Keratinocyte (primary cell): ENCODE measurements around the gene NEAT1.

Experiments used
- EZH2 ChIP-seq: IDR thresholded peaks from one replicate; pipeline ENCODE4 v1.6.1; 2012; ENCODE audit warnings: inconsistent platforms, mild to moderate bottlenecking, low read length, moderate library complexity
- TF ChIP-seq, protein P1 (sequence below), 3 experiments: IDR thresholded peaks in 1 of 3; conservative IDR thresholded peaks in 1 of 3; optimal IDR thresholded peaks in 1 of 3; 2 replicates in 2 of 3; 3 replicates in 1 of 3; pipeline versions ENCODE3 to v1.5.1; 2011; ENCODE audit warnings: low read length in 3 of 3, mild to moderate bottlenecking in 3 of 3, moderate library complexity in 2 of 3, control low read depth in 1 of 3, inconsistent platforms in 1 of 3; ENCODE audit not compliant: insufficient read depth in 2 of 3; ENCODE audit errors: extremely low read depth in 1 of 3

DNA sequence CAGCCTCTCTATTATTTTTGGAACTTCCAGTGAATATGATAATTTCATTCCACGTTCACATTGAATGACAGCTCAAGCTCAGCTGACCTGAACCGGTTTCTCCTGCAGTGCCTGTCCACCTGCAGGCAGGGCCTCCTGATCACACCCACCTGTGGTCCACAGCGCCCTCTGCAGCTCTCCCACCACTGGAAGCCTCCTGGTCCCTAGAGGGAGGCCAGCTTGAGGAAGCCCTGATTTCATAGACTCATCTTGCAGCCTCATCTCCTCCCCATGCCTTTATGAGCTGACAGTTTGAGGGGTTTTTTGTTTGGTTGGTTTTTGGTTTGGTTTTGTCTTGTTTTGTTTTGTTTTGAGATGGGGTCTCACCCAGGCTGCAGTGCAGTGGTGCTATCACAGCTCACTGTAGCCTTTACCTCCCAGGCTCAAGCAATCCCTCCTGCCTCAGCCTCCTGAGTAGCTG lies 46.3 kb downstream of the NEAT1 start:
- TF ChIP-seq, protein P1, sequence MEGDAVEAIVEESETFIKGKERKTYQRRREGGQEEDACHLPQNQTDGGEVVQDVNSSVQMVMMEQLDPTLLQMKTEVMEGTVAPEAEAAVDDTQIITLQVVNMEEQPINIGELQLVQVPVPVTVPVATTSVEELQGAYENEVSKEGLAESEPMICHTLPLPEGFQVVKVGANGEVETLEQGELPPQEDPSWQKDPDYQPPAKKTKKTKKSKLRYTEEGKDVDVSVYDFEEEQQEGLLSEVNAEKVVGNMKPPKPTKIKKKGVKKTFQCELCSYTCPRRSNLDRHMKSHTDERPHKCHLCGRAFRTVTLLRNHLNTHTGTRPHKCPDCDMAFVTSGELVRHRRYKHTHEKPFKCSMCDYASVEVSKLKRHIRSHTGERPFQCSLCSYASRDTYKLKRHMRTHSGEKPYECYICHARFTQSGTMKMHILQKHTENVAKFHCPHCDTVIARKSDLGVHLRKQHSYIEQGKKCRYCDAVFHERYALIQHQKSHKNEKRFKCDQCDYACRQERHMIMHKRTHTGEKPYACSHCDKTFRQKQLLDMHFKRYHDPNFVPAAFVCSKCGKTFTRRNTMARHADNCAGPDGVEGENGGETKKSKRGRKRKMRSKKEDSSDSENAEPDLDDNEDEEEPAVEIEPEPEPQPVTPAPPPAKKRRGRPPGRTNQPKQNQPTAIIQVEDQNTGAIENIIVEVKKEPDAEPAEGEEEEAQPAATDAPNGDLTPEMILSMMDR (optimal IDR thresholded peaks at IDR 0.05 in 1 of 3, IDR thresholded peaks at IDR 0.05 in 1 of 3, conservative IDR thresholded peaks at IDR 0.05 in 1 of 3; ENCODE audit: extremely low read depth in 1 of 3, insufficient read depth in 2 of 3, low read length in 3 of 3): peak; percentile 89 to 96 (median 94)
- TF ChIP-seq EZH2: no peak
